Thyroid gland (tissue), 4 donors: ENCODE measurements around the gene C11orf16.

Experiments
- POLR2A ChIP-seq, 2 donors: fragments of 450-650 bp; IDR thresholded peaks; one replicate each; pipeline ENCODE4 v1.6.1; 2017; ENCODE audit warnings: antibody characterized with exemption in 2 of 2, mild to moderate bottlenecking in 2 of 2, moderate library complexity in 1 of 2
- TF ChIP-seq, protein P1 (sequence below), 6 experiments: fragments of 200-600 bp in 3 of 6; fragments of 450-650 bp in 3 of 6; sonication (generic) in 3 of 6; IDR thresholded peaks; one replicate each; pipeline ENCODE4 v1.5.1; 2016 to 2019; ENCODE audit warnings: antibody characterized with exemption in 6 of 6, mild to moderate bottlenecking in 2 of 6, inconsistent platforms in 1 of 6, moderate library complexity in 1 of 6

DNA sequence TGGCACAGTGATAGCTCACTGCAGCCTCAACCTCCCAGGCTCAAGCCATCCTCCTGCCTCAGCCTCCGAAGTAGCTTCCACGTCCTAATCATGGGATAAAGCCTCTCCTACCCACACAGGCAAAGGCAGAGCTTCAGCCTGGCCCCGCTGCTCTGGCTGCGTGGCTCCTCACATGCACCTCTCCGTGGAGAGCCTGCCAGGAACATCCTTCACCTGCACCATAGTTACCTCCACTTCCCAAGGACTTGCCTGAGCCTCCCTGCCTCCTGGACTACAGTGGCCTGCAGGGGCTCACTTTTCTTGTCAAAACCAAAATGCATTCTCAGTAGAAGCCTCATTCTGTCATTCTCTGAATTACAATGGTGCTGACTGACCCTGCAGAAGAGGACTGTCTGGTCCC lies 6.5 kb downstream of the C11orf16 start:
- TF ChIP-seq, protein P1, sequence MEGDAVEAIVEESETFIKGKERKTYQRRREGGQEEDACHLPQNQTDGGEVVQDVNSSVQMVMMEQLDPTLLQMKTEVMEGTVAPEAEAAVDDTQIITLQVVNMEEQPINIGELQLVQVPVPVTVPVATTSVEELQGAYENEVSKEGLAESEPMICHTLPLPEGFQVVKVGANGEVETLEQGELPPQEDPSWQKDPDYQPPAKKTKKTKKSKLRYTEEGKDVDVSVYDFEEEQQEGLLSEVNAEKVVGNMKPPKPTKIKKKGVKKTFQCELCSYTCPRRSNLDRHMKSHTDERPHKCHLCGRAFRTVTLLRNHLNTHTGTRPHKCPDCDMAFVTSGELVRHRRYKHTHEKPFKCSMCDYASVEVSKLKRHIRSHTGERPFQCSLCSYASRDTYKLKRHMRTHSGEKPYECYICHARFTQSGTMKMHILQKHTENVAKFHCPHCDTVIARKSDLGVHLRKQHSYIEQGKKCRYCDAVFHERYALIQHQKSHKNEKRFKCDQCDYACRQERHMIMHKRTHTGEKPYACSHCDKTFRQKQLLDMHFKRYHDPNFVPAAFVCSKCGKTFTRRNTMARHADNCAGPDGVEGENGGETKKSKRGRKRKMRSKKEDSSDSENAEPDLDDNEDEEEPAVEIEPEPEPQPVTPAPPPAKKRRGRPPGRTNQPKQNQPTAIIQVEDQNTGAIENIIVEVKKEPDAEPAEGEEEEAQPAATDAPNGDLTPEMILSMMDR (IDR thresholded peaks at IDR 0.05), result no peak
- TF ChIP-seq POLR2A (IDR thresholded peaks at IDR 0.05), result no peak
